ENCODE results near the gene GUCD1.

The GUCD1 gene

DNA sequence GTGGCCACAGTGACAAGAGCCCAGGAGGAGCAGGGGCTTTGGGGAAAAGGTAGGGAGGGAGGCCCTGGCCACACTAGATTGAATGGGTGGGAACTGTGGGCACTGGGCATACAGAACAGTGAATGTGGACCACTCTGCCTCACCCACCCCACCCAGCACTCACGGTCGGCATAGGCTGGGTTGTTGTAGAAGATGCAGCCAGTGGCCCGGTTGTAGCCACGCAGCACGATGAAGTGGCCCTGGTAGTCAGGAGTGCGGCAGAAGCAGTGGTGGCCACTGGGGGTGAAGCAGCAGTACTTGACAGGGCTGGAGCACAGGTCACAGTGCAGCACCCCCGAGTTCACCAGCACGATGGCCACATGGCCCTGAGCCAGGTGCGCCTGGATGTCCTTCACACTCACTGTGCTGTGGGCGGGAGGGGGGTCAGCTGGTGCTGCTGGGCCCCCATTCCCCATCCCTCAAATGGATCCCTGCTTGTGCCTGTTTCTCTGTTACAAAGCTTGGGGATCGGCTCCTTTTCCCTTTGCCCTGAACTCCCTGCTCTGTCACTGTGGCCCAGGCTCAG is 11.2 kb downstream of the GUCD1 start:
- ChIA-PET POLR2A (interaction anchor here (4.0 kb wide), 1 partner anchor 11 kb away, joined by 33 read pairs; the partner anchor contains the start of genes GUCD1 and SNRPD3), CTCF (no interaction called here)
- Histone ChIP-seq H3K9me3 (ENCODE audit: control insufficient read depth, insufficient read depth, low read depth, low read length) (no peaks in the 10 kb centered on the region), H3K36me3 (ENCODE audit: control insufficient read depth in 2 of 2, insufficient read depth in 1 of 2, low read length in 2 of 2) (peaks cover 24 to 86% of the 10 kb centered on the region in 2 experiments), H3K27ac (ENCODE audit: extremely low read depth, low read depth, low read length) (no peak overlapping the region), H3K4me3 (ENCODE audit: low read depth, low read length) (no peak overlapping the region), H3K4me1 (ENCODE audit: control insufficient read depth, insufficient read depth, low read length) (no peaks in the 10 kb centered on the region)
- no peak for TF ChIP-seq ZNF585B (tag by site-specific recombination; IDR thresholded peaks at IDR 0.05)

DNA sequence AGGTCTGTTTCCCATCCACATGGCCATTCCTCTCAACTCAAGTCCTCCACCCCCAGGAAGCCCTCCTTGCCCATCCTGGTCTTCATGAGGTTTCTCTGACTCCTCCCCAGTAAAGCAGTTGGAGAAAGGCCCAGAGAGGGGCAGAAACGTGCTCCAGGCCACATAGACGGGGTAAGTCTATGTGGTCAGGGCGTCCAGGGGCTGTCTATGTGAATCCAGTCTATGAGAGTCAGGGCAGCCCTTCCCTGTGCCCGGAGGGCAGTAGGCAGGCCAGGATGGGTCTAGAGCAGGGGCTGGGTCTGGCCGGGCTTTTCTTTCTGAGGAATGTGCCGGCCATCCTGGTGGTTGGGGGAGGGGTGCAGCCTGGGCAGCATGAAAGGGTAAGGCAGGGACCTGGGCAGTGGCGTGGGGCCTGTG is 11.7 kb downstream of the GUCD1 start:
- Histone ChIP-seq H3K27ac (ENCODE audit: extremely low read depth, low read depth, low read length) (no peak overlapping the region), H3K36me3 (ENCODE audit: control insufficient read depth in 2 of 2, insufficient read depth in 1 of 2, low read length in 2 of 2) (peaks cover 24 to 80% of the 10 kb centered on the region in 2 experiments), H3K4me1 (ENCODE audit: control insufficient read depth, insufficient read depth, low read length) (no peaks in the 10 kb centered on the region), H3K4me3 (ENCODE audit: low read depth, low read length) (no peak overlapping the region), H3K9me3 (ENCODE audit: control insufficient read depth, insufficient read depth, low read depth, low read length) (no peaks in the 10 kb centered on the region)
- CTCF ChIA-PET = no interaction called here
- TF ChIP-seq, protein P1, sequence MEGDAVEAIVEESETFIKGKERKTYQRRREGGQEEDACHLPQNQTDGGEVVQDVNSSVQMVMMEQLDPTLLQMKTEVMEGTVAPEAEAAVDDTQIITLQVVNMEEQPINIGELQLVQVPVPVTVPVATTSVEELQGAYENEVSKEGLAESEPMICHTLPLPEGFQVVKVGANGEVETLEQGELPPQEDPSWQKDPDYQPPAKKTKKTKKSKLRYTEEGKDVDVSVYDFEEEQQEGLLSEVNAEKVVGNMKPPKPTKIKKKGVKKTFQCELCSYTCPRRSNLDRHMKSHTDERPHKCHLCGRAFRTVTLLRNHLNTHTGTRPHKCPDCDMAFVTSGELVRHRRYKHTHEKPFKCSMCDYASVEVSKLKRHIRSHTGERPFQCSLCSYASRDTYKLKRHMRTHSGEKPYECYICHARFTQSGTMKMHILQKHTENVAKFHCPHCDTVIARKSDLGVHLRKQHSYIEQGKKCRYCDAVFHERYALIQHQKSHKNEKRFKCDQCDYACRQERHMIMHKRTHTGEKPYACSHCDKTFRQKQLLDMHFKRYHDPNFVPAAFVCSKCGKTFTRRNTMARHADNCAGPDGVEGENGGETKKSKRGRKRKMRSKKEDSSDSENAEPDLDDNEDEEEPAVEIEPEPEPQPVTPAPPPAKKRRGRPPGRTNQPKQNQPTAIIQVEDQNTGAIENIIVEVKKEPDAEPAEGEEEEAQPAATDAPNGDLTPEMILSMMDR (tag by site-specific recombination; IDR thresholded peaks at IDR 0.05) = no peak
- POLR2A ChIA-PET = interaction anchor here (4.0 kb wide), 1 partner anchor 11 kb away, joined by 33 read pairs; the partner anchor contains the start of genes GUCD1 and SNRPD3

DNA sequence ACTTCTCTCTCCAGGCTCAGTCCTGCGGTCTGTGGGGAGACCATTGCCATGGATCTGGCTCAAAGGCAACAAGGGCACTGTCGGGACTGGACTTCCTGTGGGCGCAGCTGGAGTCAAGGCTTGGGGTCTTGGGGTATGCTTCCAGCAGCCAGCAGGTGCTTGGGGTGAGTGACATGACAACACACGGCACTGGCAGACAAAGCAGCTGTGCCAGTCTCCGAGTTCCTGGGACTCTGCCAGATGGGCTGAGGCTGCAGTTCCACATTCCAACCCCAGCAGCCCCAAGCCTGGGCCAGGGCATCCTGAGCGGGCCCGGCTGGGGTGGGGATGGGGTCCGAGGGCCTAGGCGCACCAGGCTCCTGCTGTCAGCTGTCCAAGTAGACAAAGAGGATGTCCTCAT is 12.3 kb downstream of the GUCD1 start:
- POLR2A ChIA-PET = interaction anchor here (4.0 kb wide), 1 partner anchor 12 kb away, joined by 33 read pairs; the partner anchor contains the start of genes GUCD1 and SNRPD3
- CTCF ChIA-PET = no interaction called here

DNA sequence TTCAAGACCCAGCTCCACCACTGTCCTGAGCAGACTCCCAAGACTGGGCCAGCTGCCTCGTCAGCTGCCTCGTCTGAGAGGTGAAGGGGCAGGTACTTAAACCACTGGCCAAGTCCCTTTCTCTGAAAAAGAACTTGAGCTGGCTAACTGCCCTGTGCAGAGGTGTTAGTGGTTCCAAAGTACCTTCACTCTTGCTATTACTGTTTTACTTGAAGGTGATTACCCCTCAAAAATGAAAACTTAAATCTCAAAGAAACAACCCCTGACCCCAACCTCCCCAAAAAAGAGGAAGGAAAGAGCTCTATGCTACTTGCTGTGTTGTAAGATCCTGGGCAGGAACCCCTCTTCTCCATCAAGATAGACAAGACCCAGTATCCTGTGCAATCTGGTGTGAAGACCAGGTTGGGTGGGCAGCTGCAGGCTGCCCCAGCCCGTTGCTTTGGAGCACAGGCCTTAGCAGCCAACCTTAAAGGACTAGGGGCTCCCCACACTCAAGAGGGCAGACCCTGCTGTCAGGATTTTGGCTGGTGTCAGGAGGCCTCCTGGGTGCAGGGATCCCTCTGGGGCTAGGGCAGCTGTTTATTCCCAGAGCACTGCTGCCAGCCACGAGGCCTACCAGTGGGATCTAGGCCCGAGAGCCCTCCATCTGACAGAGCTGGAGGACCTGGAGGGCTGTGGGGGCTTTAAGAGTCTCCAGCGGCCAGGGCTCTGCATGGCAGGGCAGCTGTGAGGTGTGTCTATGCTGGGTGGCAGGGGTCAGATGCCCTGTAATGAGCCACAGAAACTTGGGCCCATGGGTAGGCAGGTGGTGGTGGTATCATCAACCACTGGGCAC is 13.0 kb downstream of the GUCD1 start:
- H3K9me3 ChIP-seq (ENCODE audit: control insufficient read depth, insufficient read depth, low read depth, low read length) = no peaks in the 10 kb centered on the region
- POLR2A ChIA-PET = interaction anchor here (0.7 to 4.0 kb wide), 2 partner anchors 13 to 32 kb away, joined by 4 to 33 read pairs; partner anchors contain the start of genes GUCD1 and SNRPD3
- no peak overlapping the region for H3K27ac ChIP-seq (ENCODE audit: extremely low read depth, low read depth, low read length)
- no peaks in the 10 kb centered on the region for H3K4me1 ChIP-seq (ENCODE audit: control insufficient read depth, insufficient read depth, low read length)
- H3K4me3 ChIP-seq (ENCODE audit: low read depth, low read length) = no peak overlapping the region
- peaks cover 24 to 67% of the 10 kb centered on the region in 2 experiments for H3K36me3 ChIP-seq (ENCODE audit: control insufficient read depth in 2 of 2, insufficient read depth in 1 of 2, low read length in 2 of 2)
- CTCF ChIA-PET = interaction anchor here (0.7 kb wide), 1 partner anchor 45 kb away, joined by 3 read pairs; no protein-coding TSS in a partner anchor
- no peak for TF ChIP-seq ZNF221 (tag by site-specific recombination; IDR thresholded peaks at IDR 0.05; ENCODE audit: borderline replicate concordance)
- TF ChIP-seq ZNF239 (tag by site-specific recombination; IDR thresholded peaks at IDR 0.05) = no peak
- TF ChIP-seq ZNF548 (tag by site-specific recombination; IDR thresholded peaks at IDR 0.05) = no peak
- no peak for TF ChIP-seq ZFP69B (tag by site-specific recombination; IDR thresholded peaks at IDR 0.05)
- no peak for TF ChIP-seq ZNF274 (IDR thresholded peaks at IDR 0.05; ENCODE audit: low read length)
- no peak for TF ChIP-seq ZNF274 (tag by site-specific recombination; IDR thresholded peaks at IDR 0.05; ENCODE audit: borderline replicate concordance)
- TF ChIP-seq ZBTB7A (tag by site-specific recombination; IDR thresholded peaks at IDR 0.05; ENCODE audit: low read depth) = no peak
- no peak for TF ChIP-seq ZNF391 (tag by site-specific recombination; IDR thresholded peaks at IDR 0.05; ENCODE audit: borderline replicate concordance, low read depth)
- no peak for TF ChIP-seq SETDB1 (IDR thresholded peaks at IDR 0.05; ENCODE audit: insufficient read length, low read length)
- no peak for TF ChIP-seq ZBTB48 (tag by site-specific recombination; IDR thresholded peaks at IDR 0.05)
- no peak for TF ChIP-seq TRIM28 (IDR thresholded peaks at IDR 0.05; ENCODE audit: borderline replicate concordance, low read length)
- no peak for TF ChIP-seq ZNF324 (tag by site-specific recombination; IDR thresholded peaks at IDR 0.05)
- no peak for TF ChIP-seq ZNF24 (tag by site-specific recombination; IDR thresholded peaks at IDR 0.05)
- no peak for TF ChIP-seq OVOL3 (tag by site-specific recombination; IDR thresholded peaks at IDR 0.05)

More for the DNA sequence above, 12.3 kb downstream of the GUCD1 start:
- no peaks in the 10 kb centered on the region for H3K9me3 ChIP-seq (ENCODE audit: control insufficient read depth, insufficient read depth, low read depth, low read length)
- H3K27ac ChIP-seq (ENCODE audit: extremely low read depth, low read depth, low read length) = no peak overlapping the region
- peaks cover 24 to 75% of the 10 kb centered on the region in 2 experiments for H3K36me3 ChIP-seq (ENCODE audit: control insufficient read depth in 2 of 2, insufficient read depth in 1 of 2, low read length in 2 of 2)
- TF ChIP-seq ZNF664 (tag by site-specific recombination; IDR thresholded peaks at IDR 0.05) = no peak
- no peak for TF ChIP-seq BCL11B (tag by site-specific recombination; IDR thresholded peaks at IDR 0.05; ENCODE audit: low read depth)
- no peak for TF ChIP-seq REPIN1 (tag by site-specific recombination; IDR thresholded peaks at IDR 0.05; ENCODE audit: low read depth)
- no peak for TF ChIP-seq ZBTB20 (tag by site-specific recombination; IDR thresholded peaks at IDR 0.05)
- TF ChIP-seq, protein P2, sequence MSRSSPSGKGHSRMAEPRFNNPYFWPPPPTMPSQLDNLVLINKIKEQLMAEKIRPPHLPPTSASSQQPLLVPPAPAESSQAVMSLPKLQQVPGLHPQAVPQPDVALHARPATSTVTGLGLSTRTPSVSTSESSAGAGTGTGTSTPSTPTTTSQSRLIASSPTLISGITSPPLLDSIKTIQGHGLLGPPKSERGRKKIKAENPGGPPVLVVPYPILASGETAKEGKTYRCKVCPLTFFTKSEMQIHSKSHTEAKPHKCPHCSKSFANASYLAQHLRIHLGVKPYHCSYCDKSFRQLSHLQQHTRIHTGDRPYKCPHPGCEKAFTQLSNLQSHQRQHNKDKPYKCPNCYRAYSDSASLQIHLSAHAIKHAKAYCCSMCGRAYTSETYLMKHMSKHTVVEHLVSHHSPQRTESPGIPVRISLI (tag by site-specific recombination; IDR thresholded peaks at IDR 0.05) = no peak
- TF ChIP-seq ZNF473 (tag by site-specific recombination; IDR thresholded peaks at IDR 0.05) = no peak
- TF ChIP-seq ZNF112 (tag by site-specific recombination; IDR thresholded peaks at IDR 0.05) = no peak
- TF ChIP-seq ZNF560 (tag by site-specific recombination; IDR thresholded peaks at IDR 0.05; ENCODE audit: borderline replicate concordance) = no peak
- TF ChIP-seq, protein P3, sequence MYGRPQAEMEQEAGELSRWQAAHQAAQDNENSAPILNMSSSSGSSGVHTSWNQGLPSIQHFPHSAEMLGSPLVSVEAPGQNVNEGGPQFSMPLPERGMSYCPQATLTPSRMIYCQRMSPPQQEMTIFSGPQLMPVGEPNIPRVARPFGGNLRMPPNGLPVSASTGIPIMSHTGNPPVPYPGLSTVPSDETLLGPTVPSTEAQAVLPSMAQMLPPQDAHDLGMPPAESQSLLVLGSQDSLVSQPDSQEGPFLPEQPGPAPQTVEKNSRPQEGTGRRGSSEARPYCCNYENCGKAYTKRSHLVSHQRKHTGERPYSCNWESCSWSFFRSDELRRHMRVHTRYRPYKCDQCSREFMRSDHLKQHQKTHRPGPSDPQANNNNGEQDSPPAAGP (tag by site-specific recombination; IDR thresholded peaks at IDR 0.05) = no peak
- no peak for TF ChIP-seq ZNF610 (tag by site-specific recombination; IDR thresholded peaks at IDR 0.05; ENCODE audit: borderline replicate concordance)
- TF ChIP-seq HOXA7 (CRISPR knock-in tag; IDR thresholded peaks at IDR 0.05; ENCODE audit: borderline replicate concordance) = no peak
- no peak for TF ChIP-seq ZNF138 (tag by site-specific recombination; IDR thresholded peaks at IDR 0.05; ENCODE audit: borderline replicate concordance)
- no peak for TF ChIP-seq ZNF658 (tag by site-specific recombination; IDR thresholded peaks at IDR 0.05)
- no peak for TF ChIP-seq ZNF624 (tag by site-specific recombination; IDR thresholded peaks at IDR 0.05)
- H3K4me1 ChIP-seq (ENCODE audit: control insufficient read depth, insufficient read depth, low read length) = no peaks in the 10 kb centered on the region
- H3K4me3 ChIP-seq (ENCODE audit: low read depth, low read length) = no peak overlapping the region
